Upper lobe of left lung (tissue), 4 donors: ENCODE results near the gene CFAP44.

Experiments used
- CTCF ChIP-seq, 6 experiments: fragments of 450-650 bp in 4 of 6; fragments of 200-600 bp in 2 of 6; sonication (generic) in 2 of 6; IDR thresholded peaks; one replicate each; pipeline ENCODE4 v1.5.1; 2016 to 2019; ENCODE audit warnings: antibody characterized with exemption in 6 of 6
- EP300 ChIP-seq, 4 donors: sonication (generic); formaldehyde crosslinking; IDR thresholded peaks; one replicate each; pipeline ENCODE4 v1.5.1; 2017; ENCODE audit warnings: antibody characterized with exemption in 4 of 4, control low read depth in 2 of 4
- POLR2A ChIP-seq, 4 donors: fragments of 450-650 bp; IDR thresholded peaks; one replicate each; pipeline ENCODE4 v1.5.1; 2016 to 2017; ENCODE audit warnings: antibody characterized with exemption in 4 of 4, mild to moderate bottlenecking in 2 of 4
- POLR2AphosphoS5 ChIP-seq, 2 donors: sonication (generic); formaldehyde crosslinking; IDR thresholded peaks; one replicate each; pipeline ENCODE4 v1.5.1; 2017; ENCODE audit warnings: antibody characterized with exemption in 2 of 2

GRCh38 chr3:113409676-113410075 is 31.6 kb downstream of the CFAP44 start:
- TF ChIP-seq CTCF (IDR thresholded peaks at IDR 0.05) (no peak), EP300 (IDR thresholded peaks at IDR 0.05) (no peak), POLR2AphosphoS5 (IDR thresholded peaks at IDR 0.05) (no peak), POLR2A (IDR thresholded peaks at IDR 0.05) (no peak)
